Pancreas (tissue), 10 donors: ENCODE measurements around the gene MSI2. TPM values are rescaled to one million over a fixed set of nuclear protein-coding genes. Genes with fewer than 3 reads are reported as not detected.

Source experiments
- ATAC-seq, 4 donors: fragments of 200-7000 bp; cut with Tn5 transposase; one replicate each; pipeline versions ENCODE4 v1.8.0 to v1.9.1; 2020; ENCODE audit warnings: mild to moderate bottlenecking in 4 of 4, moderate library complexity in 4 of 4
- DNase-seq, 6 donors: peaks; one replicate each; pipeline ENCODE4 v3.0.0-alpha.2; 2020
- FAIRE-seq: peaks from 2 replicates; lab custom pipeline; 2012; peaks lifted over from hg19 to GRCh38; lab: Jason Lieb, UNC
- H3K27ac ChIP-seq, 4 donors: fragments of 200-600 bp; sonication (generic); 1 replicate in 3 of 4; 2 replicates in 1 of 4; pipeline versions ENCODE4 v1.5.0 to v1.8.0; 2020
- H3K27me3 ChIP-seq, 4 donors: fragments of 200-600 bp; one replicate each; pipeline ENCODE4 v1.8.0; 2021
- H3K36me3 ChIP-seq, 3 donors: fragments of 200-600 bp; sonication (generic) in 1 of 3; one replicate each; pipeline versions ENCODE4 v1.5.0 to v1.8.0; 2020 to 2021
- H3K4me1 ChIP-seq, 3 donors: fragments of 200-600 bp; one replicate each; pipeline ENCODE4 v1.8.0; 2021
- H3K4me3 ChIP-seq, 4 donors: fragments of 200-600 bp; sonication (generic) in 2 of 4; one replicate each; pipeline versions ENCODE4 v1.5.0 to v1.8.0; 2020 to 2021
- H3K9me3 ChIP-seq, 4 donors: fragments of 200-600 bp; one replicate each; pipeline ENCODE4 v1.8.0; 2021
- WGBS, 2 donors: extraction: QIAGEN DNeasy Blood & Tissue Kit; methylation state at CpG; one replicate each; pipeline ENCODE4 v1.1.7; 2013; 5-methylcytosine and 5-hydroxymethylcytosine counted together
- intact Hi-C, 3 donors: fragments of 100-400 bp; cut with DNase I; formaldehyde crosslinking; loops; one replicate each; pipeline versions ENCODE4 v1.11.1 to v1.14.2; 2022
- polyA plus RNA-seq, 2 donors: library from polyadenylated mRNA; stranded (reverse); fragments of 200-250 nt; gene quantifications; one replicate each; pipeline ENCODE4 v1.2.3, GENCODE V29; 2013
- total RNA-seq, 6 donors: library from RNA; stranded (reverse); fragmentation: NEBNext Ultra II Directional in 4 of 6; extraction: Animal tissue kit (Norgen Biotek cat#: 25700) in 4 of 6; gene quantifications; one replicate each; pipeline versions ENCODE4 v1.2.1 to v1.2.4, GENCODE V29; 2021 to 2023
- TF ChIP-seq, protein P1 (sequence below), 4 donors: fragments of 200-600 bp; sonication (generic) in 3 of 4; IDR thresholded peaks; one replicate each; pipeline versions ENCODE4 v1.5.0 to v1.8.0; 2021; ENCODE audit warnings: antibody characterized with exemption in 4 of 4
- donor health status: healthy with polysubstance abuse.
- donor health status: DM: no; HTN: no; CAD: no; lungs with moderate emphysema.
- donor health status: DM: no; HTN: no; CAD: no.
- donor health status: control.
- donor health status: control.
- donor health status: Bipolar disorder and iron deficiency.
- donor health status: DM: yes; HTN: yes; CAD: no.
- donor health status: DM: no; HTN: no; CAD: no.
- donor health status: DM: no; HTN: no; CAD: no.
- donor health status: DM: yes; HTN: yes; CAD: no.

The MSI2 gene
- total and polyA plus RNA-seq, 8 donors = 10.4 to 48.9 (median 30.1) TPM

GRCh38 chr17:57507828-57508227, 251.5 kb downstream of the MSI2 start:
- intact Hi-C loops = no loop called here
- Histone ChIP-seq H3K27me3 (no peaks in the 10 kb centered on the region), H3K27ac (no peak overlapping the region), H3K36me3 (no peaks in the 10 kb centered on the region), H3K4me1 (peaks cover 0 to 5% (median under 1%) of the 10 kb centered on the region in 3 donors), H3K4me3 (no peak overlapping the region), H3K9me3 (no peaks in the 10 kb centered on the region)
- FAIRE-seq (no peak), DNase-seq (no peak), ATAC-seq (no peak)
- TF ChIP-seq, protein P1, sequence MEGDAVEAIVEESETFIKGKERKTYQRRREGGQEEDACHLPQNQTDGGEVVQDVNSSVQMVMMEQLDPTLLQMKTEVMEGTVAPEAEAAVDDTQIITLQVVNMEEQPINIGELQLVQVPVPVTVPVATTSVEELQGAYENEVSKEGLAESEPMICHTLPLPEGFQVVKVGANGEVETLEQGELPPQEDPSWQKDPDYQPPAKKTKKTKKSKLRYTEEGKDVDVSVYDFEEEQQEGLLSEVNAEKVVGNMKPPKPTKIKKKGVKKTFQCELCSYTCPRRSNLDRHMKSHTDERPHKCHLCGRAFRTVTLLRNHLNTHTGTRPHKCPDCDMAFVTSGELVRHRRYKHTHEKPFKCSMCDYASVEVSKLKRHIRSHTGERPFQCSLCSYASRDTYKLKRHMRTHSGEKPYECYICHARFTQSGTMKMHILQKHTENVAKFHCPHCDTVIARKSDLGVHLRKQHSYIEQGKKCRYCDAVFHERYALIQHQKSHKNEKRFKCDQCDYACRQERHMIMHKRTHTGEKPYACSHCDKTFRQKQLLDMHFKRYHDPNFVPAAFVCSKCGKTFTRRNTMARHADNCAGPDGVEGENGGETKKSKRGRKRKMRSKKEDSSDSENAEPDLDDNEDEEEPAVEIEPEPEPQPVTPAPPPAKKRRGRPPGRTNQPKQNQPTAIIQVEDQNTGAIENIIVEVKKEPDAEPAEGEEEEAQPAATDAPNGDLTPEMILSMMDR (IDR thresholded peaks at IDR 0.05) = no peak
- WGBS, 2 donors = 79 to 83% methylated on average over 8 of the region's 8 CpGs

DNA sequence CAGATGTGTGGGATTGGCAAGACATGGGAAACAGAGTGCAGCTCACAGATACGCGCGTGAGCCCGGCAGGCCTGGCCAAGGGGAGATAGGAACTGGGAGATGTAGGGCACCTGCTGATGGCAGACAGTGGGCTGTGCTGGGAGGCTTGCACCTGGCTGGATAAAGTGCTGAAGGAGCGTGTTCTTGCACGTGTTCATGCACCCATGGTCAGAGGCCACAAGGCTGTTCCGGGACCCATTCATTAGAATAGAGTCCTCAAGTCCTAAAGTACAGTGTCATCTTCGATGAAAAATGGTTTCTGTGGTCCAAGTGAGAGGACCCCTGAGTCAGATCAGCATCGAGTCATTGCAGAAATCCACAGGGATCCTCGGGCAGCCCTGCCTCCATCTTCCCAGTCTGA, 252.3 kb downstream of the MSI2 start:
- Histone ChIP-seq H3K27ac (no peak overlapping the region), H3K4me1 (no peaks in the 10 kb centered on the region), H3K9me3 (no peaks in the 10 kb centered on the region), H3K36me3 (no peaks in the 10 kb centered on the region), H3K4me3 (no peak overlapping the region), H3K27me3 (no peaks in the 10 kb centered on the region)
- intact Hi-C loops = no loop called here
- ATAC-seq = no peak
- FAIRE-seq = no peak
- WGBS, 2 donors = 61 to 69% methylated on average over 10 of the region's 10 CpGs
- DNase-seq = no peak
- TF ChIP-seq, protein P1 (IDR thresholded peaks at IDR 0.05) = no peak

- Histone ChIP-seq H3K9me3 (no peaks in the 10 kb centered on the region), H3K4me3 (no peak overlapping the region), H3K27ac (no peak overlapping the region), H3K36me3 (no peaks in the 10 kb centered on the region), H3K27me3 (no peaks in the 10 kb centered on the region), H3K4me1 (no peaks in the 10 kb centered on the region)
- FAIRE-seq = no peak
- TF ChIP-seq, protein P1 (IDR thresholded peaks at IDR 0.05) = no peak
- WGBS, 2 donors = 92 to 94% methylated on average over 14 of the region's 14 CpGs
- intact Hi-C loops = no loop called here
- no peak for DNase-seq
- ATAC-seq = no peak
These were observed 255.3 kb downstream of the MSI2 start for GRCh38 chr17:57511475-57512123.

GRCh38 chr17:57512258-57512657, 255.9 kb downstream of the MSI2 start:
- H3K27me3 ChIP-seq = no peaks in the 10 kb centered on the region
- FAIRE-seq (no peak), ATAC-seq (no peak), DNase-seq (no peak)
- intact Hi-C loops = no loop called here
- TF ChIP-seq, protein P1 (IDR thresholded peaks at IDR 0.05) = no peak
- H3K4me1 ChIP-seq = no peaks in the 10 kb centered on the region
- H3K36me3 ChIP-seq = no peaks in the 10 kb centered on the region
- WGBS, 2 donors = 89 to 91% methylated on average over 3 of the region's 3 CpGs
- H3K4me3 ChIP-seq = no peak overlapping the region
- H3K9me3 ChIP-seq = no peaks in the 10 kb centered on the region
- no peak overlapping the region for H3K27ac ChIP-seq

- intact Hi-C loops = no loop called here
- Histone ChIP-seq H3K27ac (no peak overlapping the region), H3K27me3 (no peaks in the 10 kb centered on the region), H3K4me1 (peaks cover 0 to 2% (median 0%) of the 10 kb centered on the region in 3 donors), H3K4me3 (no peak overlapping the region), H3K36me3 (no peaks in the 10 kb centered on the region), H3K9me3 (no peaks in the 10 kb centered on the region)
- 96 to 98% methylated on average over 3 of the region's 3 CpGs for WGBS, 2 donors
- TF ChIP-seq, protein P1 (IDR thresholded peaks at IDR 0.05) = no peak
- no peak for ATAC-seq
- DNase-seq = no peak
- no peak for FAIRE-seq
These were observed 256.4 kb downstream of the MSI2 start for GRCh38 chr17:57512691-57513090.
